Measurements from ENCODE around the gene GALNT1.
A peak's percentile ranks its signal among the peaks of the same experiment; 100 is the strongest.

Gene GALNT1

DNA sequence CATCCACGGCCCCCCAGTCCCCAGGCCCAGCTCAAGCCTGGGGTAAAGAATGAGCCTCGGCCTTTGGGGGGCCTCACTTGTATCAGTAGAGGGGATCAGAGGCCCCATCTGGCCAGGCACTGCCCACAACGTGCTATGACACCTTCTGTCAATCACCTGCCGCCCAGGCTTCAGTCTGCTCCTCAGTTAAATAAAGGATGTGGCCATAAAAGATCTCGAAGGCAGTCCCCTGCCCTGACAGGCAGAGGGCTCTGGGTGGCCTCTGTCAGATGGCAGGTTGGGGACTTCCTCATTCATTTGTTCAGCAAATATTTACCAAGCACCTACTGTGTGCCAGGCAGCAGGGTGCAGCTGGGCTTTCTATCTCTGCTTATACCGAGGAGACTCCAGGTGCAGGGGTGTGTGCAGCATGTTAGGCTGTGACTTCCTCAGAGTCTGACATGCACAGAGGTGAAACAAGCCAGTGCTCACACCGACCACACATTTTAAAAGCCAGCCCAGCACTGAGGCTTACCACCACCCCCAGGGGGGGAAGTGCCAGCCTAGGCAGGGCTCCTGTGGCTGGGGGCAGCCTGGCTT, 166.4 kb downstream of the GALNT1 start:
- no peak overlapping the region for H3K4me3 ChIP-seq (ENCODE audit: low read depth, low read length)
- TF ChIP-seq, protein P1, sequence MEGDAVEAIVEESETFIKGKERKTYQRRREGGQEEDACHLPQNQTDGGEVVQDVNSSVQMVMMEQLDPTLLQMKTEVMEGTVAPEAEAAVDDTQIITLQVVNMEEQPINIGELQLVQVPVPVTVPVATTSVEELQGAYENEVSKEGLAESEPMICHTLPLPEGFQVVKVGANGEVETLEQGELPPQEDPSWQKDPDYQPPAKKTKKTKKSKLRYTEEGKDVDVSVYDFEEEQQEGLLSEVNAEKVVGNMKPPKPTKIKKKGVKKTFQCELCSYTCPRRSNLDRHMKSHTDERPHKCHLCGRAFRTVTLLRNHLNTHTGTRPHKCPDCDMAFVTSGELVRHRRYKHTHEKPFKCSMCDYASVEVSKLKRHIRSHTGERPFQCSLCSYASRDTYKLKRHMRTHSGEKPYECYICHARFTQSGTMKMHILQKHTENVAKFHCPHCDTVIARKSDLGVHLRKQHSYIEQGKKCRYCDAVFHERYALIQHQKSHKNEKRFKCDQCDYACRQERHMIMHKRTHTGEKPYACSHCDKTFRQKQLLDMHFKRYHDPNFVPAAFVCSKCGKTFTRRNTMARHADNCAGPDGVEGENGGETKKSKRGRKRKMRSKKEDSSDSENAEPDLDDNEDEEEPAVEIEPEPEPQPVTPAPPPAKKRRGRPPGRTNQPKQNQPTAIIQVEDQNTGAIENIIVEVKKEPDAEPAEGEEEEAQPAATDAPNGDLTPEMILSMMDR (IDR thresholded peaks at IDR 0.05; ENCODE audit: low read depth, low read length), result no peak

DNA sequence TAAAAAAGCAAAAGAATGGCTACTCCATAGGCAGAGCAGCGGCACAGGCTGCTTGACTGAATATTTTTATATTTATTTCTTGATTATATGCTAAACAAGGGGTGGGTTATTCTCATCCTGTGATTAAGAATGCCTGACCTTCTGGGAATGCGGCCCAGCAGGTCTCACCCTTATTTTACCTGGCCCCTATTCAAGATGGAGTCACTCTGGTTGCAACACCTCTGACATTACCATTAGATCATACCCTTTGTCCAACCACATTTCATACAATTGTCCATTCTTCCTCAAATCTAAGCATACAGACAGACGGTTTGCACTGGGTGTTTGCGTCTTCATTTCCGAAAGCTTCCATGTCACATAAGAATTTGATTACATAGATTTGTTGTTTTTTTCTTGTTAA, 168.2 kb downstream of the GALNT1 start:
- TF ChIP-seq, protein P1 (IDR thresholded peaks at IDR 0.05; ENCODE audit: low read depth, low read length), result no peak
- H3K4me3 ChIP-seq (ENCODE audit: low read depth, low read length), result no peak overlapping the region

DNA sequence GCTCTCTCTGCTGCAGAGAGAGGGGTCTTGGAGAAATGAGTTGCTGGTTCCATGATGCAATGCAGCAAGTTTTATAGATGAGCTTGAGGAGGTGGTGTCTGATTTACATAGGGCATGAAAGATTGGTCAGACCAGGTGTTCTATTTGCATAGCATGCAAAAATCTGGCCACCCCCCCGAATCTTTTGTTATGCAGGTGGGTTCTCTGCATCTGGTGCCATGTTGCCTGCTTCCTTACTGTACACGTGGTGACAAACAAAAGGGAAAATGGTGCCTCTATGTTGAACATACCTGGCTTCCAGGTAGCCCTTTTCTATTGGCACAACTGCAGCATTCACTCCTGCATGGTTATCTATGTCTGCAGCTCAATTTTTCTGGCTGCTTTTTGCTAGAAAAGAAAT, 169.4 kb downstream of the GALNT1 start:
- TF ChIP-seq, protein P1 (IDR thresholded peaks at IDR 0.05; ENCODE audit: low read depth, low read length), result no peak
- no peak overlapping the region for H3K4me3 ChIP-seq (ENCODE audit: low read depth, low read length)

DNA sequence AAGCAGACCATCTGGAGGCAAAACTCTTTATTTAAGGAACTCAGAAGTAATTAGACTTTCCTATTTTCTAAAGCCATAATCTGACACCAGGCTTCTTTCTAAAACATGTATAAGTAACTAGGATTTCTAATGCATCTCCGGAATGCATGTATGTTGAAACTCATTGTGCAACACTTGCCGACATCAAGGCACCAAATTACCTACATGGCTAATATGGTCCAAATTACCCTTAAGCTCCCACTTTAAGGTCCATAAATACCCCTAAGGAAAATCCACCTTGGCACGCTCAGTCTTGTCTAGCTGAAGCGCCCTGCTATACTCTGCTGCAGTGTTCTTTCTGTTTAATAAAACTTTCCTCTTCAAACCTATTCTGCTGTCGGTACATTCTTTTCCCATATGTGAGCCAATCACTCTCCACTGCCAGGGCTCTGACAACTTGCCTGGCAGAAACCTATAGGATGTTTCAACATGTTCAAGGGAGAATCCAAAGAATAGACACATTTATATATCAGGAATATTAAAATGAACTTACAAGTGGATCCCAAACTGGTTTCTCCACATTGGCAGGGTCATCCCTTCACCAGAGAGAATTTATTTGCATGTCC, 171.9 kb downstream of the GALNT1 start:
- TF ChIP-seq, protein P1 (IDR thresholded peaks at IDR 0.05; ENCODE audit: low read depth, low read length), result no peak
- no peak overlapping the region for H3K4me3 ChIP-seq (ENCODE audit: low read depth, low read length)

DNA sequence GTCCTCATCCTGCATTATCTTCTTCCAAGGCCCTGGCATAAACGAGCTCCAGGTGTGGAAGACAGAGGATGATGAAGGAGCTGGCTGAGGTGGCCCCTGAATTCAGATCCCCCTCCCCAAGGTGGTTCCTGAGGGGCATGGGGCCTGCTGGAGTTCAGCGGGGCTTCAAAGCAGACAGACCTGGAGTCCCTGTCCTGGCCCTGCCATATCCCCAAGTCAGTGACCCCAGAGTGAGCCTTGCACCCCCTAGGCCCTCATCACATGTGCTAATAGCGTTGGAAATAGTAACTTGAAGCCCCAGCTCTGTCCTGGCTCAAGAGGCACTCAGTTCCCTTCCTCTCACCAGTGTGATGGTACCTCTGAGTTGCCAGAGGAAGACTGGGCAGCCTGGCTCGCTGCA, 172.9 kb downstream of the GALNT1 start:
- no peak overlapping the region for H3K4me3 ChIP-seq (ENCODE audit: low read depth, low read length)
- TF ChIP-seq, protein P1 (IDR thresholded peaks at IDR 0.05; ENCODE audit: low read depth, low read length), result no peak

DNA sequence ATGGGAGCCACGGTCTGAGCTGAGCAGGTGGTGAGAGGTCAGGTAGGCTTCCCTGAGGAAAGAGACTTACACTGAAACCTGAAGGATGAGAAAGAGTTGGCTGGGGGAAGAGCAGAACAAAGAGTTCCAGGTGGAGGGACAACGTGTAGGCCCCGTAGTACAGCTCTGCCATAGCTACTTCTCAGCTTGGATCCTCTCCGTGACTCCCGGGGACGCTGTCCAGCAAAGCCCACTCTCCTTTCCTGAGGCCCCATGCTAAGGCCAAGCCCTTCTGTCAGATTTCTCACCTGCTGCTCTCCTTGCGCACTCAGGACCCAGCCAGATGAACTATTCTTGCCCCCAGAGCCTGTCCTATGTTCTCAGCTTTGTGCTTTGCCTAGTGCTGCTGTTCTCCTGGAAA, 173.8 kb downstream of the GALNT1 start:
- H3K4me3 ChIP-seq (ENCODE audit: low read depth, low read length), result no peak overlapping the region
- TF ChIP-seq, protein P1 (IDR thresholded peaks at IDR 0.05; ENCODE audit: low read depth, low read length), result no peak

DNA sequence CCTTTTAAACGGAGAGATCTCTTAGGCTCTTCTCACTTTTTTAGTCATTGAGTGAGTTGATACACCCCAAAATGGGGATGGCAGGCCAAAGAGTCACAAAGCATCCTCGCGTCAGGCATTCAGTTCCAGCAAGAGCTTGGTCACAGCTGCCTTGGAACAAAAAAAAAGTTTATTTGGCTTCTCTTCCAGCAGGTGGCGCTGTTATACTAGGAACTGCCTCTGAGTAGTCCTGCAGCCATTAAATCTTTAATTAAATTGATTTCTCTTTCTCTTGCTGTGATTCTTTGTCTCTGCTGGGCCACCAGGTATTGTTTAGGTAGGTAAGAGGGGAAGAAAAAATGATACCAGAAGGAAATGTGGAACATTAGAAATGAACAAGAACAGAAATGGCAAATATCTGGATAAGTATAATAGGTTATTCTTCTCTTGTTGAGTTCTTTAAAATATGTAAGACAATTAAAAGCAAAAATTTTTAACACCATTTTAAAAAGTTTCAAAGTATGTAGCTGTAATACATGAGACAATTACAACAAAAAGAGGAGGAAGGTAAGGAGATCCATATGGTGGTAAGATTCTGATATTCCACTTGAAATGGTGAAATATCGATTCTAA, 175.1 kb downstream of the GALNT1 start:
- TF ChIP-seq, protein P1 (IDR thresholded peaks at IDR 0.05; ENCODE audit: low read depth, low read length), result peak; percentile 52
- H3K4me3 ChIP-seq (ENCODE audit: low read depth, low read length), result no peak overlapping the region
